ENCODE data around the gene GLIS2.

The GLIS2 gene

GRCh38 chr16:4295581-4295980 lies 20.3 kb upstream of the GLIS2 start:
- DNase-seq, result no peak

GRCh38 chr16:4297480-4297879 lies 18.4 kb upstream of the GLIS2 start:
- no peak for DNase-seq

- DNase-seq, result peak in 5 of 58 donors; percentile 14 to 38 (median 22)
Measured at GRCh38 chr16:4298761-4299522, 16.9 kb upstream of the GLIS2 start.

GRCh38 chr16:4301177-4301576 lies 14.7 kb upstream of the GLIS2 start:
- no peak for DNase-seq

GRCh38 chr16:4301968-4302367 lies 13.9 kb upstream of the GLIS2 start:
- no peak for DNase-seq

- DNase-seq, result peak in 18 of 58 donors; percentile 11 to 61 (median 38)
Measured at GRCh38 chr16:4303973-4304372, 11.9 kb upstream of the GLIS2 start.

- peak in 1 of 58 donors; percentile 26 for DNase-seq
Measured at GRCh38 chr16:4306470-4307214, 9.2 kb upstream of the GLIS2 start.

GRCh38 chr16:4307215-4308037 lies 8.4 kb upstream of the GLIS2 start:
- peak in 57 of 58 donors; percentile 49 to 88 (median 80) for DNase-seq

- no peak for DNase-seq
Measured at GRCh38 chr16:4309102-4309832, 6.6 kb upstream of the GLIS2 start.

- peak in 3 of 58 donors; percentile 5 to 30 (median 17) for DNase-seq
Measured at GRCh38 chr16:4309833-4310266, 6.0 kb upstream of the GLIS2 start.

GRCh38 chr16:4313563-4314531 lies 2.0 kb upstream of the GLIS2 start:
- DNase-seq, result no peak

GRCh38 chr16:4314532-4315185 lies 1.2 kb upstream of the GLIS2 start:
- peak in 3 of 58 donors; percentile 14 to 29 (median 28) for DNase-seq

GRCh38 chr16:4316108-4316863 lies 419 bp downstream of the GLIS2 start:
- DNase-seq, result peak in 1 of 58 donors; percentile 11

- peak in 48 of 58 donors; percentile 29 to 88 (median 56) for DNase-seq
Measured at GRCh38 chr16:4316864-4317531, 1.1 kb downstream of the GLIS2 start.

GRCh38 chr16:4317532-4318450 lies 1.9 kb downstream of the GLIS2 start:
- DNase-seq, result peak in 2 of 58 donors; percentile 36 to 64

- DNase-seq, result no peak
Measured at GRCh38 chr16:4318451-4318910, 2.6 kb downstream of the GLIS2 start.
